Activated naive CD4-positive, alpha-beta T cell treated with anti-CD3 and anti-CD28 coated beads, Interleukin-2, amount 50 U/mL, for 72 hours (primary cell): ENCODE data around the gene PLCB1. TPM values are rescaled to one million over a fixed set of nuclear protein-coding genes. Genes with fewer than 3 reads are reported as not detected.

Experiments used
- ATAC-seq, 2 donors: fragments of 150-1000 bp; cut with Tn5 transposase; 2 replicates each; pipeline ENCODE4 v1.10.0; 2021; ENCODE audit warnings: mild to moderate bottlenecking in 2 of 2, moderate library complexity in 2 of 2
- DNase-seq, 2 donors: peaks; one replicate each; pipeline ENCODE4 v3.0.0; 2021 to 2022; ENCODE audit warnings: low spot score in 2 of 2
- H3K27ac Mint-ChIP-seq, 2 donors: one replicate each; pipeline ENCODE4 v1.8.0; 2022; ENCODE audit warnings: mild to moderate bottlenecking in 2 of 2, mixed read lengths in 2 of 2
- H3K36me3 Mint-ChIP-seq, 2 donors: one replicate each; pipeline ENCODE4 v1.8.0; 2022; ENCODE audit warnings: mixed read lengths in 2 of 2
- H3K9me3 Mint-ChIP-seq, 2 donors: one replicate each; pipeline ENCODE4 v1.8.0; 2022; ENCODE audit warnings: mixed read lengths in 2 of 2
- total RNA-seq, 2 donors: library from RNA; stranded (reverse); gene quantifications; one replicate each; pipeline ENCODE4 v1.2.3, GENCODE V29; 2022

PLCB1 gene
- total RNA-seq, 2 donors from 2014 or later, result 0.56 to 2.1 TPM

- Mint-ChIP-seq H3K27ac (no peak overlapping the region), H3K36me3 (peaks cover 6 to 30% of the 10 kb centered on the region in 2 donors), H3K9me3 (peaks cover 32 to 41% of the 10 kb centered on the region in 2 donors)
- ATAC-seq (no peak), DNase-seq (no peak)
These were observed 759.0 kb downstream of the PLCB1 start for GRCh38 chr20:8891039-8891438.

GRCh38 chr20:8895472-8895871 lies 763.4 kb downstream of the PLCB1 start:
- peaks cover 33 to 37% of the 10 kb centered on the region in 2 donors for H3K9me3 Mint-ChIP-seq
- DNase-seq (no peak), ATAC-seq (no peak)
- H3K27ac Mint-ChIP-seq, result no peak overlapping the region
- H3K36me3 Mint-ChIP-seq, result peaks cover 6 to 27% of the 10 kb centered on the region in 2 donors

- ATAC-seq, result no peak
- H3K36me3 Mint-ChIP-seq, result peaks cover 6 to 17% of the 10 kb centered on the region in 2 donors
- H3K27ac Mint-ChIP-seq, result no peak overlapping the region
- DNase-seq, result no peak
- peaks cover 20 to 21% of the 10 kb centered on the region in 2 donors for H3K9me3 Mint-ChIP-seq
These were observed 766.8 kb downstream of the PLCB1 start for GRCh38 chr20:8898823-8899222.

GRCh38 chr20:8901237-8902025 lies 769.4 kb downstream of the PLCB1 start:
- no peaks in the 10 kb centered on the region for H3K36me3 Mint-ChIP-seq
- peaks cover 0 to 3% of the 10 kb centered on the region in 2 donors for H3K9me3 Mint-ChIP-seq
- no peak for ATAC-seq
- no peak for DNase-seq
- no peak overlapping the region for H3K27ac Mint-ChIP-seq

GRCh38 chr20:8903655-8904605 lies 771.9 kb downstream of the PLCB1 start:
- Mint-ChIP-seq H3K36me3 (no peaks in the 10 kb centered on the region), H3K9me3 (peaks cover 0 to 2% of the 10 kb centered on the region in 2 donors), H3K27ac (no peak overlapping the region)
- no peak for ATAC-seq
- DNase-seq, result no peak

- no peak for DNase-seq
- no peaks in the 10 kb centered on the region for H3K36me3 Mint-ChIP-seq
- H3K27ac Mint-ChIP-seq, result no peak overlapping the region
- H3K9me3 Mint-ChIP-seq, result peaks cover 0 to 11% of the 10 kb centered on the region in 2 donors
- no peak for ATAC-seq
These were observed 777.5 kb downstream of the PLCB1 start for GRCh38 chr20:8909596-8909995.

- H3K27ac Mint-ChIP-seq, result no peak overlapping the region
- peaks cover 0 to 18% of the 10 kb centered on the region in 2 donors for H3K36me3 Mint-ChIP-seq
- ATAC-seq, result no peak
- DNase-seq, result no peak
- peaks cover 15 to 28% of the 10 kb centered on the region in 2 donors for H3K9me3 Mint-ChIP-seq
These were observed 780.0 kb downstream of the PLCB1 start for GRCh38 chr20:8912096-8912495.

GRCh38 chr20:8912731-8913130 lies 780.7 kb downstream of the PLCB1 start:
- no peak overlapping the region for H3K27ac Mint-ChIP-seq
- DNase-seq, result no peak
- peaks cover 0 to 18% of the 10 kb centered on the region in 2 donors for H3K36me3 Mint-ChIP-seq
- peaks cover 15 to 28% of the 10 kb centered on the region in 2 donors for H3K9me3 Mint-ChIP-seq
- no peak for ATAC-seq

GRCh38 chr20:8913456-8913855 lies 781.4 kb downstream of the PLCB1 start:
- no peak overlapping the region for H3K27ac Mint-ChIP-seq
- peaks cover 15 to 26% of the 10 kb centered on the region in 2 donors for H3K9me3 Mint-ChIP-seq
- peaks cover 0 to 18% of the 10 kb centered on the region in 2 donors for H3K36me3 Mint-ChIP-seq
- DNase-seq, result no peak
- ATAC-seq, result no peak

- ATAC-seq, result no peak
- Mint-ChIP-seq H3K27ac (no peak overlapping the region), H3K9me3 (peaks cover 15 to 26% of the 10 kb centered on the region in 2 donors), H3K36me3 (peaks cover 0 to 18% of the 10 kb centered on the region in 2 donors)
- DNase-seq, result no peak
These were observed 782.4 kb downstream of the PLCB1 start for GRCh38 chr20:8914421-8914820.

- peaks cover 0 to 18% of the 10 kb centered on the region in 2 donors for H3K36me3 Mint-ChIP-seq
- no peak overlapping the region for H3K27ac Mint-ChIP-seq
- ATAC-seq (no peak), DNase-seq (no peak)
- H3K9me3 Mint-ChIP-seq, result peaks cover 19 to 26% of the 10 kb centered on the region in 2 donors
These were observed 785.0 kb downstream of the PLCB1 start for GRCh38 chr20:8917084-8917483.

GRCh38 chr20:8918145-8918544 lies 786.1 kb downstream of the PLCB1 start:
- H3K27ac Mint-ChIP-seq, result no peak overlapping the region
- peaks cover 23 to 31% of the 10 kb centered on the region in 2 donors for H3K9me3 Mint-ChIP-seq
- ATAC-seq, result no peak
- peaks cover 0 to 18% of the 10 kb centered on the region in 2 donors for H3K36me3 Mint-ChIP-seq
- DNase-seq, result no peak

GRCh38 chr20:8924539-8924938 lies 792.5 kb downstream of the PLCB1 start:
- peaks cover 11 to 13% of the 10 kb centered on the region in 2 donors for H3K9me3 Mint-ChIP-seq
- ATAC-seq (no peak), DNase-seq (no peak)
- H3K36me3 Mint-ChIP-seq, result no peaks in the 10 kb centered on the region
- no peak overlapping the region for H3K27ac Mint-ChIP-seq

- Mint-ChIP-seq H3K27ac (no peak overlapping the region), H3K9me3 (peaks cover 3 to 7% of the 10 kb centered on the region in 2 donors), H3K36me3 (no peaks in the 10 kb centered on the region)
- DNase-seq (no peak), ATAC-seq (no peak)
These were observed 798.7 kb downstream of the PLCB1 start for GRCh38 chr20:8930726-8931125.

GRCh38 chr20:8932192-8933165 lies 800.4 kb downstream of the PLCB1 start:
- DNase-seq (no peak), ATAC-seq (peak; percentile 29 to 65)
- no peaks in the 10 kb centered on the region for H3K36me3 Mint-ChIP-seq
- no peak overlapping the region for H3K27ac Mint-ChIP-seq
- H3K9me3 Mint-ChIP-seq, result peaks cover 3 to 7% of the 10 kb centered on the region in 2 donors

- Mint-ChIP-seq H3K9me3 (peaks cover 3 to 7% of the 10 kb centered on the region in 2 donors), H3K36me3 (no peaks in the 10 kb centered on the region), H3K27ac (no peak overlapping the region)
- DNase-seq (no peak), ATAC-seq (no peak)
These were observed 801.3 kb downstream of the PLCB1 start for GRCh38 chr20:8933381-8933807.
